Measurements from ENCODE around the gene IPCEF1. TPM values are rescaled to one million over a fixed set of nuclear protein-coding genes. Genes with fewer than 3 reads are reported as not detected.

Gene IPCEF1
- total RNA-seq, 1 experiment from 2014 or later: 0.52 TPM

DNA sequence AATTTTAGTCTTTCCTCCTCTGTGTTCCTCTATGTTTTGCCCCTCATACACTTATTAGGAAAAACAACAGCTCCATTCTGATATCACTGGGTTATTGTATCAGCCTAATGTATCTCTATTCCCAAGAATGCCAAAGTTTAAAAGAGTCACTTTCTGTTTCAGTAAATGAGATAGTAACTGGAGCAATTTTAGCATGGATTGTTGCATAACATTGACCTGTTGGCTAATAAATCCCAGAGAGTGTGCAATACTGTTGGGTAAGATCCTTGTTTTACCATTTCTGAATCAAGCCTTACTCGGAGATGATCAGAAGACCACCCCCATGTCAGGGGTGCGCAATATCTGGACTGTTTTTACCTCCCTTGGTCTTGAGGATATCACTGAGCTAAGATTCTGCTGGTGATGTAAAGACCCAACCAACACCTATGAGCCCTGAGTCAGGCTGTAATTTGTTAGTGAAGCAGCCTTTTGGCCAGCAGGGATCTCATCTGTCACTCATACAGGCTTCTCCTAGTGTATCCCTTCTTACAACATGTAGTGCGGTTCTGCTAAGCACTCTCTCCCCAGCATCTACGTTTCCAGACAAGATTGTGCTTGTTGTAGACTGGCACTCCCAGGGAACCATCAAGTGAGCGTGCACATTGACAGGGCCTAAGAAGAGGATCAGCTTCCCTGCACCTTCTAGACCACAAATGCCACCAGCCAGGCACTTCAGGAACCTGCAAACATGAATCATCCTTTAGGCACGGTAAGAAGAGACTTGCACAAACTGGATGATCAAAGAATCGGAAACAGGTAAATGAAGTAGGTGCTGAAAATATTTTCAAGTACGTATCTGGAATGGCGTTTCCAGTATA is 11.5 kb upstream of the IPCEF1 start:
- intact Hi-C loops (cut with micrococcal nuclease; ENCODE audit: unreplicated experiment): no loop called here
- no peak for DNase-seq
- no peaks in the 10 kb centered on the region for H3K36me3 Mint-ChIP-seq (ENCODE audit: insufficient read depth, unreplicated experiment)
- TF ChIP-seq, protein P1, sequence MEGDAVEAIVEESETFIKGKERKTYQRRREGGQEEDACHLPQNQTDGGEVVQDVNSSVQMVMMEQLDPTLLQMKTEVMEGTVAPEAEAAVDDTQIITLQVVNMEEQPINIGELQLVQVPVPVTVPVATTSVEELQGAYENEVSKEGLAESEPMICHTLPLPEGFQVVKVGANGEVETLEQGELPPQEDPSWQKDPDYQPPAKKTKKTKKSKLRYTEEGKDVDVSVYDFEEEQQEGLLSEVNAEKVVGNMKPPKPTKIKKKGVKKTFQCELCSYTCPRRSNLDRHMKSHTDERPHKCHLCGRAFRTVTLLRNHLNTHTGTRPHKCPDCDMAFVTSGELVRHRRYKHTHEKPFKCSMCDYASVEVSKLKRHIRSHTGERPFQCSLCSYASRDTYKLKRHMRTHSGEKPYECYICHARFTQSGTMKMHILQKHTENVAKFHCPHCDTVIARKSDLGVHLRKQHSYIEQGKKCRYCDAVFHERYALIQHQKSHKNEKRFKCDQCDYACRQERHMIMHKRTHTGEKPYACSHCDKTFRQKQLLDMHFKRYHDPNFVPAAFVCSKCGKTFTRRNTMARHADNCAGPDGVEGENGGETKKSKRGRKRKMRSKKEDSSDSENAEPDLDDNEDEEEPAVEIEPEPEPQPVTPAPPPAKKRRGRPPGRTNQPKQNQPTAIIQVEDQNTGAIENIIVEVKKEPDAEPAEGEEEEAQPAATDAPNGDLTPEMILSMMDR (IDR thresholded peaks at IDR 0.05; ENCODE audit: unreplicated experiment): no peak
- H3K9me3 Mint-ChIP-seq (ENCODE audit: low read depth, unreplicated experiment): no peaks in the 10 kb centered on the region
- no TSS peak for BruUV-seq (replicated peaks)
- H3K4me1 Mint-ChIP-seq (ENCODE audit: low read depth, unreplicated experiment): no peaks in the 10 kb centered on the region
- no peak overlapping the region for H3K27ac Mint-ChIP-seq (ENCODE audit: unreplicated experiment)
- CTCF ChIA-PET: no interaction called here
- H3K27me3 Mint-ChIP-seq (ENCODE audit: unreplicated experiment): peaks cover 54% of the 10 kb centered on the region
- no peak overlapping the region for H3K4me3 Mint-ChIP-seq (ENCODE audit: low read depth, unreplicated experiment)

DNA sequence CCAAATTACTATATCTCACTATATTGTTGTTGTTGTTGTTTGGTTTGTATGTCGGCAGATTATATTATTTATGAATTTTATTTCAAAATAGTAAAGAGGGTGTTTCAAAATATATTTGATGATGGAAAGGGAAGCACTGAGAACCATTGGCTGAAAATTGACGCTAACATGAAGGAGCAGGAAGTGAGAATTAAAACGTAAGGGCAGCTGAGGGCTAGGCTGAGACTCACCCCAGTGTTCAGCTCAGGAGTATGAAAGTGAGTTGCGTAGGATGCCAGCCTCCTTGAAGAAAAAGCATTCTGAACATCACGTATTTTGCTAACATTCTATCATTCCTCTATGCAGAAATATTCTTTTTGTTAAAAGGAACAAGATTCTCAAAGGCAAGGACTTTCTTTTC is 10.7 kb upstream of the IPCEF1 start:
- CTCF ChIA-PET: no interaction called here
- TF ChIP-seq, protein P1 (IDR thresholded peaks at IDR 0.05; ENCODE audit: unreplicated experiment): no peak
- Mint-ChIP-seq H3K4me1 (ENCODE audit: low read depth, unreplicated experiment) (no peaks in the 10 kb centered on the region), H3K9me3 (ENCODE audit: low read depth, unreplicated experiment) (no peaks in the 10 kb centered on the region), H3K27me3 (ENCODE audit: unreplicated experiment) (peaks cover 59% of the 10 kb centered on the region), H3K4me3 (ENCODE audit: low read depth, unreplicated experiment) (no peak overlapping the region), H3K36me3 (ENCODE audit: insufficient read depth, unreplicated experiment) (no peaks in the 10 kb centered on the region), H3K27ac (ENCODE audit: unreplicated experiment) (no peak overlapping the region)
- intact Hi-C loops (cut with micrococcal nuclease; ENCODE audit: unreplicated experiment): no loop called here
- BruUV-seq (replicated peaks): no TSS peak
- no peak for DNase-seq

- H3K36me3 Mint-ChIP-seq (ENCODE audit: insufficient read depth, unreplicated experiment): no peaks in the 10 kb centered on the region
- peaks cover 66% of the 10 kb centered on the region for H3K27me3 Mint-ChIP-seq (ENCODE audit: unreplicated experiment)
- BruUV-seq (replicated peaks): no TSS peak
- no peak overlapping the region for H3K4me3 Mint-ChIP-seq (ENCODE audit: low read depth, unreplicated experiment)
- H3K27ac Mint-ChIP-seq (ENCODE audit: unreplicated experiment): no peak overlapping the region
- no peak for DNase-seq
- intact Hi-C loops (cut with micrococcal nuclease; ENCODE audit: unreplicated experiment): no loop called here
- H3K4me1 Mint-ChIP-seq (ENCODE audit: low read depth, unreplicated experiment): no peaks in the 10 kb centered on the region
- no peaks in the 10 kb centered on the region for H3K9me3 Mint-ChIP-seq (ENCODE audit: low read depth, unreplicated experiment)
- CTCF ChIA-PET: no interaction called here
- TF ChIP-seq, protein P1 (IDR thresholded peaks at IDR 0.05; ENCODE audit: unreplicated experiment): no peak
Measured at GRCh38 chr6:154363821-154364220, 7.2 kb upstream of the IPCEF1 start.

- no TSS peak for BruUV-seq (replicated peaks)
- Mint-ChIP-seq H3K4me3 (ENCODE audit: low read depth, unreplicated experiment) (no peak overlapping the region), H3K9me3 (ENCODE audit: low read depth, unreplicated experiment) (no peaks in the 10 kb centered on the region), H3K27me3 (ENCODE audit: unreplicated experiment) (peaks cover 59% of the 10 kb centered on the region), H3K36me3 (ENCODE audit: insufficient read depth, unreplicated experiment) (no peaks in the 10 kb centered on the region), H3K27ac (ENCODE audit: unreplicated experiment) (no peak overlapping the region), H3K4me1 (ENCODE audit: low read depth, unreplicated experiment) (no peaks in the 10 kb centered on the region)
- intact Hi-C loops (cut with micrococcal nuclease; ENCODE audit: unreplicated experiment): no loop called here
- CTCF ChIA-PET: no interaction called here
- TF ChIP-seq, protein P1 (IDR thresholded peaks at IDR 0.05; ENCODE audit: unreplicated experiment): no peak
- DNase-seq: no peak
Measured at GRCh38 chr6:154361476-154361875, 4.9 kb upstream of the IPCEF1 start.
